Esophagus muscularis mucosa (tissue), 4 donors: ENCODE data around the gene HPDL. TPM values are rescaled to one million over a fixed set of nuclear protein-coding genes. Genes with fewer than 3 reads are reported as not detected.

Experiments
- DNase-seq: peaks from one replicate; pipeline ENCODE4 v3.0.0-alpha.2; 2017; ENCODE audit errors: extremely low spot score
- H3K27ac ChIP-seq, 4 donors: fragments of 200-600 bp; sonication (generic); replicated peaks in 1 of 4; 1 replicate in 3 of 4; 2 replicates in 1 of 4; pipeline ENCODE4 v1.5.1; 2016 to 2019; ENCODE audit warnings: mild to moderate bottlenecking in 1 of 4
- H3K27me3 ChIP-seq, 4 donors: fragments of 200-600 bp; sonication (generic); one replicate each; pipeline versions ENCODE4 v1.5.1 to v1.6.0; 2016 to 2019
- H3K36me3 ChIP-seq, 4 donors: fragments of 200-600 bp; sonication (generic); one replicate each; pipeline ENCODE4 v1.5.1; 2016 to 2019
- H3K4me1 ChIP-seq, 4 donors: fragments of 200-600 bp; sonication (generic); one replicate each; pipeline ENCODE4 v1.5.1; 2016 to 2019
- H3K4me3 ChIP-seq, 4 donors: fragments of 200-600 bp; sonication (generic); 1 replicate in 2 of 4; 2 replicates in 2 of 4; pipeline ENCODE4 v1.5.1; 2016 to 2019; ENCODE audit warnings: mild to moderate bottlenecking in 4 of 4, moderate library complexity in 1 of 4
- H3K9me3 ChIP-seq, 4 donors: fragments of 200-600 bp; sonication (generic); 1 replicate in 3 of 4; 2 replicates in 1 of 4; pipeline ENCODE4 v1.5.1; 2016 to 2019
- CTCF ChIP-seq, 3 experiments: fragments of 200-600 bp in 2 of 3; fragments of 450-650 bp in 1 of 3; sonication (generic) in 2 of 3; IDR thresholded peaks; one replicate each; pipeline ENCODE4 v1.5.1; 2017 to 2019; ENCODE audit warnings: antibody characterized with exemption in 3 of 3, mild to moderate bottlenecking in 2 of 3, moderate library complexity in 1 of 3
- EP300 ChIP-seq: sonication (generic); formaldehyde crosslinking; IDR thresholded peaks from one replicate; pipeline ENCODE4 v1.6.1; 2017; ENCODE audit warnings: antibody characterized with exemption
- POLR2A ChIP-seq: fragments of 450-650 bp; IDR thresholded peaks from one replicate; pipeline ENCODE4 v1.6.1; 2017; ENCODE audit warnings: antibody characterized with exemption, moderate library complexity, mild to moderate bottlenecking, low read depth
- POLR2AphosphoS5 ChIP-seq, 2 donors: sonication (generic); formaldehyde crosslinking; IDR thresholded peaks; one replicate each; pipeline ENCODE4 v1.6.1; 2017; ENCODE audit warnings: antibody characterized with exemption in 2 of 2
- WGBS: methylation state at CpG from one replicate; pipeline ENCODE4 v1.1.5; 2018; 5-methylcytosine and 5-hydroxymethylcytosine counted together
- intact Hi-C: fragments of 100-400 bp; cut with DNase I; formaldehyde crosslinking; loops from one replicate; pipeline ENCODE4 v1.15.1; 2023
- total RNA-seq, 4 donors: library from RNA; depleted of rRNA; stranded (reverse); fragments of >200 nt; gene quantifications; one replicate each; pipeline versions ENCODE4 v1.1.0 to v1.2.1, GENCODE V29; 2016

The HPDL gene
- total RNA-seq, 4 donors from 2014 or later = 0.17 to 0.19 TPM; not detected in 2

DNA sequence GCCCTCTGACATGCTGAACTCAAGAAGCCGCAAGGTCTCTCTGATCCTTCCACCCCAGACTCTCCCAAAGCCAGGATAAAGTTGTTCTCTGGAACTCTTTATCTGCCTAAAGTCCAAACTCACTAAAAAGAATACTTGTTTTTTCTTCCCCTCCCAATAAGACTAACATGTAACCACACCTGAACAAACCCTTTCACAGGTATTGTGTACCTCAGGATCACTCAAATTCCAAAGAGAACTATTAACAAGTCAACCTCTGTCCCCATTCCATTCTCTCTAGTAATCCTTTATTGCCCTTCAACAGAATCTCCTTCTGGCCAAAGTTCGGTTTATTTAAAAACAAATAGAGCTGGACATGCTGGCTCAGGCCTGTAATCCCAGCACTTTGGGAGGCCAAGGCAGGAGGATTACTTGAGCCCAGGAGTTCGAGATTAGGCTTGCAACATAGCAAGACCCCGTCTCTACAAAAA, 9.2 kb downstream of the HPDL start:
- 95% methylated on average over 4 of the region's 4 CpGs for WGBS
- intact Hi-C loops = loop anchor here (5.0 kb wide), 1 partner anchor 34 kb away; no protein-coding TSS in a partner anchor

DNA sequence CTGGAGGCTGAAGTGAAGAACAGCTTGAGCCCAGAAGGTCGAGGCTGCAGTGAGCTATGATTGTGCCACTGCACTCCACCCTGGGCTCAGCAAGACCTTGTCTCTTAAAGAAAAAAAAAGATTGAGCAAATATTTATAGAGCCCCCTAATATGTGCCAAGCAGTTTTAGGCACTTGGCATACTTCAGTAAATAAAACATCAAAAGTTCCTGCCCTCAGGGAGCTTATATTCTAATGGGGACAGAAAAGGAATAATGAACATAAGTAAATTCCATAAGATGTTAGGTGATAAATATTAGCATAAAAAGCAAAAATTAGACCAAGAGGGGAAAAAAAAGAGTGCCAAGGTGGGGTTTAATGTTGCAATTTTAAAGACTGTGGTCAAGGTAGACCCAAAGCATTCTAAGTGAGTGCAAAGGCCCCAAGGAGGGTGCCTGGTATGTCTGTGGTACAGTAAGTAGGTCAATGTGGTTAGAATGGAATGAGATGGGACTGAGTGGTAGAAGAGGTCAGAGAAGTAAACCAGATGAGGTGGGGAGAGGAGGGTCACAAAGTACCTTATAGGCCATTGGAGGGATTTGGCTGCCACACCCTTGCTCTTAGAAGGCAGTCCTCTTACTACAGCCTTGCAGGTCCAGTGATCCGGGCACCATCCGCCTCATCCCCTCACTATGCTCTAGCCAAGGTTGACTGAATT, 11.1 kb downstream of the HPDL start:
- no peak for DNase-seq
- H3K4me3 ChIP-seq = no peak overlapping the region
- 87% methylated on average over 3 of the region's 3 CpGs for WGBS

More for the DNA sequence above, 9.2 kb downstream of the HPDL start:
- H3K4me1 ChIP-seq = peaks cover 11 to 19% (median 12%) of the 10 kb centered on the region in 4 donors
- no peaks in the 10 kb centered on the region for H3K27me3 ChIP-seq
- no peaks in the 10 kb centered on the region for H3K9me3 ChIP-seq
- TF ChIP-seq EP300 = no peak
- no peak for TF ChIP-seq POLR2A
- TF ChIP-seq CTCF (IDR thresholded peaks at IDR 0.05) = no peak
- no peak for TF ChIP-seq POLR2AphosphoS5 (IDR thresholded peaks at IDR 0.05)
- DNase-seq = no peak
- H3K27ac ChIP-seq = no peak overlapping the region
- no peak overlapping the region for H3K4me3 ChIP-seq
- peaks cover 29 to 42% (median 37%) of the 10 kb centered on the region in 4 donors for H3K36me3 ChIP-seq

DNA sequence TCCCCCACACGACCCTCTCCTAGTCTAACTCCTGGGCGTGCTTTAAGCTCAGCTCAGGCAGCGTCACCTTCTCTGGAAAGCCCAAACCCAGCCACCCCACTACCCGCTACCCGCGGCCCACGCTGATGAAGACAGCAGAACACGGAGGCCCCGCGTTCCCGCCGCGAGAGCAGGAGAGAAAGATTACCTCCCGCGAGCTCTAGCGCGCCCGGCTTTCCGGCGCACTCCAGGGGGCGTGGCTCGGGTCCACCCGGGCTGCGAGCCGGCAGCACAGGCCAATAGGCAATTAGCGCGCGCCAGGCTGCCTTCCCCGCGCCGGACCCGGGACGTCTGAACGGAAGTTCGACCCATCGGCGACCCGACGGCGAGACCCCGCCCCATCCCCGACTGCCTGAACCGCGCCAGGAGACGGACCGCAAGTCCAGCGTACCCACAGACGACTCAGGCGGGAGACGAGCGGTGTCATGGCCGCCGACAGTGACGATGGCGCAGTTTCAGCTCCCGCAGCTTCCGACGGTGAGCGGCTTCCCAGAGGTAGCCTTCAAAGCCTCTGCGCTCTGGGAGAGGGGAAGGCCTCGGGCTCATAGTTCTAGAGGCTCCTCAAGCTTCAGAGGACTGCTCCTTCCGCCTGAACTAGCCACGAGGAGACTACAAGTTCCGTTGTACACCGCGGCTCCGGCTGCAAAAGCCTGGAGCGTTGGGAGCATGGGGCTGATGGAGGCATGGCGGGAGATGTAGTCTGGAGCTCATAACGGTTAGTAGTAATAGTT, 13.3 kb downstream of the HPDL start, which contains the start of the genes MUTYH and TOE1:
Gene MUTYH, minus strand, starts transcription at position 652 of the 770 bp plus-strand sequence. CDS start 5,935 bp downstream, outside the sequence.
Gene TOE1, plus strand, starts transcription at position 382 of the 770 bp plus-strand sequence. Its CDS starts 83 bp downstream, at position 465.
- Histone ChIP-seq H3K4me1 (peaks cover 21 to 37% (median 29%) of the 10 kb centered on the region in 4 donors), H3K36me3 (peaks cover 19 to 35% (median 33%) of the 10 kb centered on the region in 4 donors), H3K27ac (peak within 1 kb of the TSS; percentile 93 to 97 (median 95)), H3K27me3 (no peaks in the 10 kb centered on the region), H3K9me3 (no peaks in the 10 kb centered on the region), H3K4me3 (peak within 1 kb of the TSS; percentile 74 to 91 (median 82))
- intact Hi-C loops = loop anchor here (5.0 kb wide), 1 partner anchor 38 kb away; no protein-coding TSS in a partner anchor
- peak; percentile 96 for DNase-seq
- TF ChIP-seq EP300 (no peak), POLR2AphosphoS5 (IDR thresholded peaks at IDR 0.05) (peak; percentile 73 to 88), POLR2A (no peak), CTCF (IDR thresholded peaks at IDR 0.05) (peak in 1 of 3 experiments; percentile 7)
- under 1% methylated on average over 35 of the region's 70 CpGs for WGBS

More for the DNA sequence above, 11.1 kb downstream of the HPDL start:
- Histone ChIP-seq H3K9me3 (no peaks in the 10 kb centered on the region), H3K36me3 (peaks cover 20 to 34% (median 30%) of the 10 kb centered on the region in 4 donors), H3K27ac (no peak overlapping the region), H3K27me3 (no peaks in the 10 kb centered on the region), H3K4me1 (peaks cover 21 to 37% (median 29%) of the 10 kb centered on the region in 4 donors)
- TF ChIP-seq POLR2AphosphoS5 (IDR thresholded peaks at IDR 0.05) (no peak), POLR2A (no peak), CTCF (IDR thresholded peaks at IDR 0.05) (no peak), EP300 (no peak)
- intact Hi-C loops = loop anchor here (5.0 kb wide), 1 partner anchor 35 kb away; no protein-coding TSS in a partner anchor

DNA sequence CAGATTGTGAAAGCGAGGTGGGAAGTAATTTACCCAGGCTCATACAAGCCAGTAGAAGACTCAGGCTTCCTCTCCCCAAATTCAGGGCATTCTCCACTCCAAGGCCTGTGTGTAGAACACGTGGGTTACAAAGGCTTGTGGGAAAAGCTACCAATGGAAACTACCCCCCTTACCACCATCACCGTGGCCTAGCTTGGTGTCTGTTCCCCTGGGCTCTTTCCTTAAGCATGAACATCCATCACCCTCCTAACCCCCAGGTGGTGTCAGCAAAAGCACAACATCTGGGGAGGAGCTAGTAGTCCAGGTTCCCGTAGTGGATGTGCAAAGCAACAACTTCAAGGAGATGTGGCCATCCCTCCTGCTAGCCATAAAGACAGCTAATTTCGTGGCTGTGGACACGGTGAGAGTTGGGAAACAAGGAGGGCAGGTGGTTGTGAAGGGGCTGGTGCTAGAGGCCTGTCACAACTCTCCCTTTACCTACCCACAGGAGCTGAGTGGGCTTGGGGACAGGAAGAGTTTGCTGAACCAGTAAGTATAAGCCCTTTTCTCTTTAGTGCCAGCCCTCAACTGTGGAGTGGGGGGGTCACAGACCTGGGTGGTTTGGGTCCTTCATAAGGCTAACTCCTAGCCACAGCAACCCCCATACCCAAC, 14.2 kb downstream of the HPDL start:
- H3K27ac ChIP-seq = peak overlapping the region; percentile 93 to 97 (median 95)
- intact Hi-C loops = no loop called here
- peak overlapping the region; percentile 74 to 91 (median 82) for H3K4me3 ChIP-seq
- H3K4me1 ChIP-seq = peaks cover 21 to 37% (median 29%) of the 10 kb centered on the region in 4 donors
- no peak for TF ChIP-seq POLR2A
- TF ChIP-seq CTCF (IDR thresholded peaks at IDR 0.05) = no peak
- TF ChIP-seq EP300 = no peak
- no peak for TF ChIP-seq POLR2AphosphoS5 (IDR thresholded peaks at IDR 0.05)
- H3K27me3 ChIP-seq = no peaks in the 10 kb centered on the region
- 21% methylated on average over 6 of the region's 6 CpGs for WGBS
- H3K9me3 ChIP-seq = no peaks in the 10 kb centered on the region
- no peak for DNase-seq
- peaks cover 19 to 44% (median 42%) of the 10 kb centered on the region in 4 donors for H3K36me3 ChIP-seq
